ENCODE measurements around the gene B3GNT3.

- TF ChIP-seq CTCF (conservative IDR thresholded peaks at IDR 0.05; ENCODE audit: low read depth, low read length) (0 out of 2 replicates have a peak, but pooled peaks have one; percentile 30), EZH2 (IDR thresholded peaks at IDR 0.05; ENCODE audit: low read length, unreplicated experiment) (no peak)
Measured at GRCh38 chr19:17794412-17794730, 567 bp upstream of the B3GNT3 start.
